Upper lobe of left lung (tissue), 4 donors: ENCODE results near the gene SMYD3.

ENCODE experiments used
- POLR2A ChIP-seq, 4 donors: fragments of 450-650 bp; IDR thresholded peaks; one replicate each; pipeline ENCODE4 v1.5.1; 2016 to 2017; ENCODE audit warnings: antibody characterized with exemption in 4 of 4, mild to moderate bottlenecking in 2 of 4
- TF ChIP-seq, protein P1 (sequence below), 6 experiments: fragments of 450-650 bp in 4 of 6; fragments of 200-600 bp in 2 of 6; sonication (generic) in 2 of 6; IDR thresholded peaks; one replicate each; pipeline ENCODE4 v1.5.1; 2016 to 2019; ENCODE audit warnings: antibody characterized with exemption in 6 of 6

- TF ChIP-seq, protein P1, sequence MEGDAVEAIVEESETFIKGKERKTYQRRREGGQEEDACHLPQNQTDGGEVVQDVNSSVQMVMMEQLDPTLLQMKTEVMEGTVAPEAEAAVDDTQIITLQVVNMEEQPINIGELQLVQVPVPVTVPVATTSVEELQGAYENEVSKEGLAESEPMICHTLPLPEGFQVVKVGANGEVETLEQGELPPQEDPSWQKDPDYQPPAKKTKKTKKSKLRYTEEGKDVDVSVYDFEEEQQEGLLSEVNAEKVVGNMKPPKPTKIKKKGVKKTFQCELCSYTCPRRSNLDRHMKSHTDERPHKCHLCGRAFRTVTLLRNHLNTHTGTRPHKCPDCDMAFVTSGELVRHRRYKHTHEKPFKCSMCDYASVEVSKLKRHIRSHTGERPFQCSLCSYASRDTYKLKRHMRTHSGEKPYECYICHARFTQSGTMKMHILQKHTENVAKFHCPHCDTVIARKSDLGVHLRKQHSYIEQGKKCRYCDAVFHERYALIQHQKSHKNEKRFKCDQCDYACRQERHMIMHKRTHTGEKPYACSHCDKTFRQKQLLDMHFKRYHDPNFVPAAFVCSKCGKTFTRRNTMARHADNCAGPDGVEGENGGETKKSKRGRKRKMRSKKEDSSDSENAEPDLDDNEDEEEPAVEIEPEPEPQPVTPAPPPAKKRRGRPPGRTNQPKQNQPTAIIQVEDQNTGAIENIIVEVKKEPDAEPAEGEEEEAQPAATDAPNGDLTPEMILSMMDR (IDR thresholded peaks at IDR 0.05) = no peak
- TF ChIP-seq POLR2A (IDR thresholded peaks at IDR 0.05) = no peak
These were observed 385.0 kb downstream of the SMYD3 start for GRCh38 chr1:246122071-246122470.
